Activated T-helper 17 cell treated with anti-CD3 and anti-CD28 coated beads, Interleukin-2, amount 50 U/mL, for 72 hours (primary cell): Measurements from ENCODE around the gene TBC1D5. TPM values are rescaled to one million over a fixed set of nuclear protein-coding genes. Genes with fewer than 3 reads are reported as not detected.

ENCODE experiments used
- ATAC-seq: fragments of 150-1000 bp; cut with Tn5 transposase; replicated peaks from 2 replicates; pipeline ENCODE4 v1.10.0; 2021; ENCODE audit warnings: mild to moderate bottlenecking, moderate library complexity
- H3K27ac Mint-ChIP-seq: one replicate; pipeline ENCODE4 v1.8.0; 2022; ENCODE audit warnings: mixed read lengths
- H3K27me3 Mint-ChIP-seq: one replicate; pipeline ENCODE4 v1.8.0; 2022; ENCODE audit warnings: mixed read lengths
- H3K36me3 Mint-ChIP-seq: one replicate; pipeline ENCODE4 v1.8.0; 2022; ENCODE audit warnings: low read depth, mild to moderate bottlenecking, mixed read lengths
- H3K4me1 Mint-ChIP-seq: one replicate; pipeline ENCODE4 v1.8.0; 2022; ENCODE audit warnings: mixed read lengths
- H3K4me3 Mint-ChIP-seq: one replicate; pipeline ENCODE4 v1.8.0; 2022; ENCODE audit warnings: mild to moderate bottlenecking, mixed read lengths
- H3K9me3 Mint-ChIP-seq: one replicate; pipeline ENCODE4 v1.8.0; 2022; ENCODE audit warnings: mixed read lengths
- total RNA-seq, 2 donors: library from RNA; stranded (reverse); gene quantifications; one replicate each; pipeline ENCODE4 v1.2.3, GENCODE V29; 2022

TBC1D5 gene
- total RNA-seq, 2 donors from 2014 or later: 43.9 to 53.2 TPM

GRCh38 chr3:17118771-17119170, 623.7 kb downstream of the TBC1D5 start:
- Mint-ChIP-seq H3K27me3 (no peaks in the 10 kb centered on the region), H3K9me3 (no peaks in the 10 kb centered on the region), H3K4me1 (no peaks in the 10 kb centered on the region), H3K36me3 (no peaks in the 10 kb centered on the region), H3K4me3 (no peak overlapping the region), H3K27ac (no peak overlapping the region)
- ATAC-seq: no peak

- H3K9me3 Mint-ChIP-seq: no peaks in the 10 kb centered on the region
- no peaks in the 10 kb centered on the region for H3K4me1 Mint-ChIP-seq
- H3K4me3 Mint-ChIP-seq: no peak overlapping the region
- H3K36me3 Mint-ChIP-seq: no peaks in the 10 kb centered on the region
- ATAC-seq: no peak
- no peak overlapping the region for H3K27ac Mint-ChIP-seq
- no peaks in the 10 kb centered on the region for H3K27me3 Mint-ChIP-seq
These were observed 626.3 kb downstream of the TBC1D5 start for GRCh38 chr3:17116007-17116600.

- Mint-ChIP-seq H3K36me3 (no peaks in the 10 kb centered on the region), H3K9me3 (no peaks in the 10 kb centered on the region), H3K27me3 (no peaks in the 10 kb centered on the region), H3K4me3 (no peak overlapping the region), H3K27ac (no peak overlapping the region), H3K4me1 (no peaks in the 10 kb centered on the region)
- ATAC-seq: no peak
These were observed 627.2 kb downstream of the TBC1D5 start for GRCh38 chr3:17115186-17115585.

GRCh38 chr3:17111586-17111985, 630.8 kb downstream of the TBC1D5 start:
- H3K4me1 Mint-ChIP-seq: no peaks in the 10 kb centered on the region
- no peaks in the 10 kb centered on the region for H3K27me3 Mint-ChIP-seq
- no peaks in the 10 kb centered on the region for H3K9me3 Mint-ChIP-seq
- H3K36me3 Mint-ChIP-seq: no peaks in the 10 kb centered on the region
- ATAC-seq: no peak
- no peak overlapping the region for H3K27ac Mint-ChIP-seq
- no peak overlapping the region for H3K4me3 Mint-ChIP-seq

GRCh38 chr3:17110660-17111396, 631.6 kb downstream of the TBC1D5 start:
- Mint-ChIP-seq H3K4me1 (no peaks in the 10 kb centered on the region), H3K9me3 (no peaks in the 10 kb centered on the region), H3K27ac (no peak overlapping the region), H3K4me3 (no peak overlapping the region), H3K36me3 (no peaks in the 10 kb centered on the region), H3K27me3 (no peaks in the 10 kb centered on the region)
- peak; percentile 68 for ATAC-seq
